ENCODE data around the gene CTDSPL. TPM values are rescaled to one million over a fixed set of nuclear protein-coding genes. Genes with fewer than 3 reads are reported as not detected.

CTDSPL gene
- polyA plus RNA-seq, 1 of the 3 experiments (the other 2 are of a cell fraction) = 22.1 TPM

GRCh38 chr3:37942646-37943045, 81.0 kb downstream of the CTDSPL start:
- POLR2A ChIA-PET = no interaction called here
- CTCF ChIA-PET = interaction anchor here (1.2 kb wide), 1 partner anchor 32 kb away, joined by 3 read pairs; no protein-coding TSS in a partner anchor

DNA sequence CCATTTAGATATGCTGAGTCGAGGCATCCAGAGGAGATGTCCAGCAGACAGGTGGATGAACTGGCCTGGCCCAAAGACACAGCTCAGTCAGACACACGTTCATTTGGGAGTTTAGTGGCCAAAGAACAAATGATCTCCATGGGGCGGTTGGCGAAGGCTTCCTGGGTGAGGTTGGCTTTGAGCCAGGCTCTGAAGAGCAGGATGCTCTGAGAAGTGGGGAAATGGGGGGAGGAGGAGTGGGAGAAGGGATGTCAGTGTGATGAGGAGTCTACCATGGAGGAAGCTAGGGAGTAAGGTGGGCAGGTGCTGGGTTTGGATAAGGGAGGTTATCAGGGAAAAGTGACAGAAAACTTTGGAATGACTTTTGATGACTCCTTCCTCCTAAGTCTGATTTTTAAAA, 81.4 kb downstream of the CTDSPL start:
- H3K27me3 ChIP-seq (ENCODE audit: insufficient read depth) = no peaks in the 10 kb centered on the region
- DNase-seq = no peak
- CTCF ChIA-PET = no interaction called here
- H2AFZ ChIP-seq (ENCODE audit: low read depth) = no peak overlapping the region
- no peak overlapping the region for H3K4me3 ChIP-seq (ENCODE audit: low read depth in 2 of 2, low read length in 1 of 2)
- peaks cover 0 to under 1% of the 10 kb centered on the region in 2 experiments for H3K36me3 ChIP-seq (replicated peaks in 1 of 2; ENCODE audit: control insufficient read depth in 1 of 2, insufficient read depth in 2 of 2, low read length in 1 of 2)
- POLR2A ChIA-PET = no interaction called here
- no peak overlapping the region for H3K9ac ChIP-seq
- TF ChIP-seq USF1 (IDR thresholded peaks at IDR 0.05; ENCODE audit: borderline replicate concordance, low read depth) (no peak), USF2 (IDR thresholded peaks at IDR 0.05; ENCODE audit: borderline replicate concordance, low read depth, low read length) (no peak), RXRA (IDR thresholded peaks at IDR 0.05; ENCODE audit: borderline replicate concordance, low read depth) (no peak), GABPA (IDR thresholded peaks at IDR 0.05; ENCODE audit: low read depth) (no peak), RCOR1 (IDR thresholded peaks at IDR 0.05; ENCODE audit: low read length) (no peak), FOXJ3 (CRISPR knock-in tag; IDR thresholded peaks at IDR 0.05) (no peak), TCF12 (IDR thresholded peaks at IDR 0.05) (no peak), YY1 (IDR thresholded peaks at IDR 0.05; ENCODE audit: low read depth) (no peak), ELF1 (IDR thresholded peaks at IDR 0.05) (no peak), EP300 (IDR thresholded peaks at IDR 0.05; ENCODE audit: borderline replicate concordance in 1 of 2, low read depth in 1 of 2, low read length in 1 of 2) (no peak), NRF1 (IDR thresholded peaks at IDR 0.05; ENCODE audit: low read depth, low read length) (no peak), POLR2AphosphoS5 (IDR thresholded peaks at IDR 0.05; ENCODE audit: low read depth, low read length) (no peak), MXI1 (IDR thresholded peaks at IDR 0.05; ENCODE audit: low read depth, low read length) (no peak)
- H3K4me1 ChIP-seq (ENCODE audit: control insufficient read depth in 1 of 2, insufficient read depth in 2 of 2, low read depth in 1 of 2, low read length in 1 of 2) = peaks cover 25 to 34% of the 10 kb centered on the region in 2 experiments
- no peaks in the 10 kb centered on the region for H4K20me1 ChIP-seq (ENCODE audit: insufficient read depth)
- H3K9me2 ChIP-seq = no peaks in the 10 kb centered on the region
- no peaks in the 10 kb centered on the region for H3K9me3 ChIP-seq
- WGBS (ENCODE audit: low lambda C conversion rate) = 97% methylated on average over 4 of the region's 4 CpGs
- no peak overlapping the region for H3K4me2 ChIP-seq
- no peak overlapping the region for H3K27ac ChIP-seq (ENCODE audit: low read depth in 2 of 2, low read length in 1 of 2)
- H3F3A ChIP-seq (replicated peaks; ENCODE audit: insufficient read depth) = peaks cover 14% of the 10 kb centered on the region
- peaks cover 3% of the 10 kb centered on the region for H3K79me2 ChIP-seq (ENCODE audit: insufficient read depth)

More at GRCh38 chr3:37942646-37943045, 81.0 kb downstream of the CTDSPL start:
- DNase-seq = no peak
- peaks cover 14% of the 10 kb centered on the region for H3F3A ChIP-seq (replicated peaks; ENCODE audit: insufficient read depth)
- H3K4me2 ChIP-seq = no peak overlapping the region
- no peaks in the 10 kb centered on the region for H4K20me1 ChIP-seq (ENCODE audit: insufficient read depth)
- no peaks in the 10 kb centered on the region for H3K36me3 ChIP-seq (replicated peaks in 1 of 2; ENCODE audit: control insufficient read depth in 1 of 2, insufficient read depth in 2 of 2, low read length in 1 of 2)
- no peak overlapping the region for H3K4me3 ChIP-seq (ENCODE audit: low read depth in 2 of 2, low read length in 1 of 2)
- no peaks in the 10 kb centered on the region for H3K9me2 ChIP-seq
- 97% methylated on average over 2 of the region's 2 CpGs for WGBS (ENCODE audit: low lambda C conversion rate)
- H3K27me3 ChIP-seq (ENCODE audit: insufficient read depth) = no peaks in the 10 kb centered on the region
- H2AFZ ChIP-seq (ENCODE audit: low read depth) = no peak overlapping the region
- no peaks in the 10 kb centered on the region for H3K9me3 ChIP-seq
- H3K27ac ChIP-seq (ENCODE audit: low read depth in 2 of 2, low read length in 1 of 2) = no peak overlapping the region
- no peak overlapping the region for H3K9ac ChIP-seq
- H3K79me2 ChIP-seq (ENCODE audit: insufficient read depth) = no peaks in the 10 kb centered on the region; the same call in none of the 2 replicates
- peaks cover 25 to 34% of the 10 kb centered on the region in 2 experiments for H3K4me1 ChIP-seq (ENCODE audit: control insufficient read depth in 1 of 2, insufficient read depth in 2 of 2, low read depth in 1 of 2, low read length in 1 of 2)
- no peak for TF ChIP-seq ELF1 (IDR thresholded peaks at IDR 0.05)
- no peak for TF ChIP-seq YY1 (IDR thresholded peaks at IDR 0.05; ENCODE audit: low read depth)
- TF ChIP-seq FOXM1 (IDR thresholded peaks at IDR 0.05; ENCODE audit: low read depth) = no peak
- no peak for TF ChIP-seq USF2 (IDR thresholded peaks at IDR 0.05; ENCODE audit: borderline replicate concordance, low read depth, low read length)
- TF ChIP-seq EP300 (IDR thresholded peaks at IDR 0.05; ENCODE audit: borderline replicate concordance in 1 of 2, low read depth in 1 of 2, low read length in 1 of 2) = no peak
- TF ChIP-seq RAD21 (IDR thresholded peaks at IDR 0.05; ENCODE audit: low read length) = no peak
- TF ChIP-seq, protein P1, sequence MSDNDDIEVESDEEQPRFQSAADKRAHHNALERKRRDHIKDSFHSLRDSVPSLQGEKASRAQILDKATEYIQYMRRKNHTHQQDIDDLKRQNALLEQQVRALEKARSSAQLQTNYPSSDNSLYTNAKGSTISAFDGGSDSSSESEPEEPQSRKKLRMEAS (IDR thresholded peaks at IDR 0.05; ENCODE audit: low read depth) = no peak
- no peak for TF ChIP-seq USF1 (IDR thresholded peaks at IDR 0.05; ENCODE audit: borderline replicate concordance, low read depth)
- no peak for TF ChIP-seq SIN3A (IDR thresholded peaks at IDR 0.05; ENCODE audit: borderline replicate concordance, low read depth, low read length)
- no peak for TF ChIP-seq POLR2AphosphoS5 (IDR thresholded peaks at IDR 0.05; ENCODE audit: low read depth, low read length)

Data from SK-N-SH (cell line).